H1 (cell line): ENCODE results near the gene PLCB2. TPM values are rescaled to one million over a fixed set of nuclear protein-coding genes. Genes with fewer than 3 reads are reported as not detected.

Experiments used
- CTCF ChIA-PET: fragments of 300-600 bp; sonication (Branson Sonifier 250); formaldehyde crosslinking; loops from one replicate; lab custom pipeline; 2021; ENCODE audit not compliant: partially characterized antibody; lab: Charles Lee
- POLR2A ChIA-PET: fragments of 300-600 bp; sonication (Branson Sonifier 250); formaldehyde crosslinking; loops from one replicate; lab custom pipeline; 2021; ENCODE audit warnings: inconsistent platforms; ENCODE audit not compliant: partially characterized antibody; lab: Charles Lee
- DNase-seq, 2 experiments: peaks; one replicate each; pipeline versions ENCODE4 v3.0.0 to v3.0.0-alpha.2; 2010 to 2022; ENCODE audit warnings: low spot score in 2 of 2, low read depth in 1 of 2, mixed read lengths in 1 of 2
- FAIRE-seq: peaks from 2 replicates; lab custom pipeline; 2011; peaks lifted over from hg19 to GRCh38; lab: Jason Lieb, UNC
- H2AFZ ChIP-seq: 2 replicates; pipeline ENCODE4 v1.8.1; 2012; ENCODE audit warnings: low read length, inconsistent platforms
- H2AK5ac ChIP-seq: 2 replicates; pipeline ENCODE4 v1.6.1; 2013; ENCODE audit warnings: low read depth, low read length
- H2BK120ac ChIP-seq: replicated peaks from 2 replicates; pipeline ENCODE3; 2013; ENCODE audit warnings: low read depth, low read length, inconsistent platforms
- H2BK12ac ChIP-seq: 2 replicates; pipeline ENCODE4 v1.6.1; 2013; ENCODE audit warnings: low read depth, low read length
- H2BK15ac ChIP-seq: 2 replicates; pipeline ENCODE4 v1.6.1; 2013; ENCODE audit warnings: low read length
- H2BK20ac ChIP-seq: 2 replicates; pipeline ENCODE4 v1.6.1; 2013; ENCODE audit warnings: low read length
- H2BK5ac ChIP-seq: 2 replicates; pipeline ENCODE4 v1.6.1; 2013; ENCODE audit warnings: low read depth, low read length
- H3K14ac ChIP-seq: 2 replicates; pipeline ENCODE4 v1.6.1; 2013; ENCODE audit warnings: inconsistent platforms; ENCODE audit not compliant: insufficient read length
- H3K18ac ChIP-seq: 2 replicates; pipeline ENCODE4 v1.6.1; 2013; ENCODE audit warnings: low read length; ENCODE audit errors: extremely low read depth
- H3K23ac ChIP-seq: 2 replicates; pipeline ENCODE4 v1.6.1; 2013; ENCODE audit warnings: inconsistent platforms; ENCODE audit not compliant: insufficient read length
- H3K23me2 ChIP-seq: 2 replicates; pipeline ENCODE4 v1.6.1; 2013; ENCODE audit warnings: low read depth, low read length
- H3K27ac ChIP-seq: 2 replicates; pipeline ENCODE4 v1.6.1; 2011; ENCODE audit warnings: low read depth, low read length, inconsistent platforms
- H3K27me3 ChIP-seq, 4 experiments: replicated peaks in 1 of 4; 1 replicate in 1 of 4; 2 replicates in 3 of 4; pipeline versions ENCODE4 v1.6.1 to v1.8.1; 2011 to 2013; ENCODE audit warnings: low read length in 3 of 4, mild to moderate bottlenecking in 3 of 4, inconsistent platforms in 2 of 4, mixed read lengths in 2 of 4, moderate library complexity in 1 of 4; ENCODE audit not compliant: control insufficient read depth in 3 of 4, insufficient read depth in 3 of 4; ENCODE audit errors: extremely low read depth in 1 of 4
- H3K36me3 ChIP-seq, 4 experiments: 2 replicates each; pipeline versions ENCODE4 v1.6.1 to v1.8.1; 2011 to 2013; ENCODE audit warnings: mild to moderate bottlenecking in 4 of 4, low read length in 3 of 4, moderate library complexity in 2 of 4, control low read depth in 1 of 4, inconsistent platforms in 1 of 4; ENCODE audit not compliant: insufficient read depth in 4 of 4, control insufficient read depth in 2 of 4
- H3K4ac ChIP-seq: replicated peaks from 2 replicates; pipeline ENCODE3; 2013; ENCODE audit warnings: low read length, low read depth, mixed read lengths, inconsistent platforms; ENCODE audit not compliant: insufficient read length
- H3K4me1 ChIP-seq, 4 experiments: replicated peaks in 1 of 4; 1 replicate in 1 of 4; 2 replicates in 3 of 4; pipeline versions ENCODE4 v1.6.1 to v1.8.1; 2011 to 2013; ENCODE audit warnings: low read length in 3 of 4, inconsistent platforms in 2 of 4, mixed read lengths in 1 of 4; ENCODE audit not compliant: insufficient read depth in 4 of 4, control insufficient read depth in 3 of 4
- H3K4me2 ChIP-seq, 2 experiments: 2 replicates each; pipeline versions ENCODE4 v1.6.1 to v1.8.1; 2011 to 2013; ENCODE audit warnings: low read depth in 2 of 2, low read length in 2 of 2, control low read depth in 1 of 2, inconsistent platforms in 1 of 2, mild to moderate bottlenecking in 1 of 2; ENCODE audit not compliant: insufficient read depth in 1 of 2
- H3K4me3 ChIP-seq, 4 experiments: fragments of 200-600, 300-600 bp in 1 of 4; sonication (generic), shearing (Covaris generic), sonication (Bioruptor Twin) in 1 of 4; 2 replicates each; pipeline versions ENCODE4 v1.5.1 to v1.8.1; 2011 to 2016; ENCODE audit warnings: low read length in 4 of 4, low read depth in 3 of 4, control low read depth in 2 of 4, inconsistent platforms in 2 of 4, mild to moderate bottlenecking in 2 of 4, mixed read lengths in 1 of 4, moderate library complexity in 1 of 4; ENCODE audit not compliant: insufficient read depth in 2 of 4; ENCODE audit errors: extremely low read depth in 1 of 4
- H3K56ac ChIP-seq: replicated peaks from 2 replicates; pipeline ENCODE3; 2013; ENCODE audit warnings: low read depth, mild to moderate bottlenecking, mixed read lengths, low read length, inconsistent platforms; ENCODE audit not compliant: insufficient read length
- H3K79me1 ChIP-seq: 2 replicates; pipeline ENCODE4 v1.6.1; 2013; ENCODE audit warnings: low read depth, low read length, control low read depth
- H3K79me2 ChIP-seq, 2 experiments: 2 replicates each; pipeline versions ENCODE4 v1.6.1 to v1.8.1; 2012 to 2013; ENCODE audit warnings: low read length in 2 of 2, mild to moderate bottlenecking in 2 of 2, inconsistent platforms in 1 of 2; ENCODE audit not compliant: insufficient read depth in 2 of 2, control insufficient read depth in 1 of 2
- H3K9ac ChIP-seq, 4 experiments: replicated peaks in 1 of 4; 1 replicate in 1 of 4; 2 replicates in 3 of 4; pipeline versions ENCODE4 v1.6.1 to v1.8.1; 2011 to 2013; ENCODE audit warnings: low read depth in 3 of 4, low read length in 3 of 4, control low read depth in 2 of 4, mild to moderate bottlenecking in 2 of 4, moderate library complexity in 2 of 4, inconsistent platforms in 1 of 4; ENCODE audit errors: extremely low read depth in 1 of 4
- H3K9me3 ChIP-seq, 2 experiments: 2 replicates each; pipeline versions ENCODE4 v1.6.1 to v1.8.1; 2012 to 2013; ENCODE audit warnings: mild to moderate bottlenecking in 2 of 2, moderate library complexity in 2 of 2, control low read depth in 1 of 2, inconsistent platforms in 1 of 2, low read depth in 1 of 2, low read length in 1 of 2, mixed read lengths in 1 of 2; ENCODE audit not compliant: insufficient read depth in 2 of 2
- H4K20me1 ChIP-seq, 2 experiments: replicated peaks in 1 of 2; 2 replicates each; pipeline versions ENCODE3 to v1.8.1; 2011 to 2013; ENCODE audit warnings: inconsistent platforms in 2 of 2, low read length in 2 of 2, mild to moderate bottlenecking in 1 of 2; ENCODE audit not compliant: insufficient read depth in 2 of 2, control insufficient read depth in 1 of 2
- H4K5ac ChIP-seq: 2 replicates; pipeline ENCODE4 v1.6.1; 2013; ENCODE audit warnings: low read length, low read depth, mixed read lengths, inconsistent platforms; ENCODE audit not compliant: insufficient read length
- H4K8ac ChIP-seq: 2 replicates; pipeline ENCODE4 v1.8.0; 2013; ENCODE audit warnings: mild to moderate bottlenecking, moderate library complexity, low read length, inconsistent platforms; ENCODE audit not compliant: insufficient read depth; ENCODE audit errors: extremely low read depth
- H4K91ac ChIP-seq: replicated peaks from 2 replicates; pipeline ENCODE3; 2013; ENCODE audit warnings: low read length, mixed read lengths, inconsistent platforms; ENCODE audit not compliant: insufficient read length
- BACH1 ChIP-seq: IDR thresholded peaks from 2 replicates; pipeline ENCODE4 v1.6.1; 2012; ENCODE audit warnings: low read length, improper control_type of control experiment
- CEBPB ChIP-seq: IDR thresholded peaks from 2 replicates; pipeline ENCODE4 v1.6.1; 2012; ENCODE audit warnings: low read depth, low read length
- CREB1 ChIP-seq: IDR thresholded peaks from 2 replicates; pipeline ENCODE4 v1.6.1; 2012; ENCODE audit warnings: inconsistent platforms
- EGR1 ChIP-seq: IDR thresholded peaks from 2 replicates; pipeline ENCODE4 v1.6.1; 2011; ENCODE audit warnings: low read depth, low read length, borderline replicate concordance
- EZH2 ChIP-seq: fragments of 200-600 bp; sonication (generic); IDR thresholded peaks from 2 replicates; pipeline ENCODE4 v1.7.1; 2012; ENCODE audit warnings: low read depth, mild to moderate bottlenecking, moderate library complexity, low read length, inconsistent platforms; ENCODE audit not compliant: severe bottlenecking
- GABPA ChIP-seq: IDR thresholded peaks from 2 replicates; pipeline ENCODE4 v1.6.1; 2011; ENCODE audit warnings: mild to moderate bottlenecking, low read length, moderate library complexity, borderline replicate concordance; ENCODE audit not compliant: insufficient read depth
- MAFK ChIP-seq: IDR thresholded peaks from 2 replicates; pipeline ENCODE4 v1.6.1; 2012; ENCODE audit warnings: low read depth, mild to moderate bottlenecking, improper control_type of control experiment, low read length
- PHF8 ChIP-seq: fragments of 200-600 bp; sonication (generic); conservative IDR thresholded peaks from 2 replicates; pipeline ENCODE4 v1.7.1; 2012; ENCODE audit warnings: low read depth, mild to moderate bottlenecking, inconsistent platforms, low read length, moderate library complexity
- POLR2A ChIP-seq, 2 experiments: IDR thresholded peaks; 1 replicate in 1 of 2; 2 replicates in 1 of 2; pipeline ENCODE4 v1.6.1; 2011; ENCODE audit warnings: low read depth in 2 of 2, low read length in 2 of 2, mild to moderate bottlenecking in 2 of 2; ENCODE audit errors: control extremely low read depth in 1 of 2
- RAD21 ChIP-seq, 2 experiments: IDR thresholded peaks in 1 of 2; conservative IDR thresholded peaks in 1 of 2; 2 replicates each; pipeline ENCODE4 v1.6.1; 2011; ENCODE audit warnings: low read depth in 2 of 2, low read length in 2 of 2, improper control_type of control experiment in 1 of 2, inconsistent platforms in 1 of 2, mild to moderate bottlenecking in 1 of 2, moderate library complexity in 1 of 2
- SIX5 ChIP-seq: IDR thresholded peaks from 2 replicates; pipeline ENCODE4 v1.6.1; 2011; ENCODE audit warnings: mild to moderate bottlenecking, low read depth, low read length
- WGBS, 2 experiments: shearing (Covaris generic) in 1 of 2; methylation state at CpG; one replicate each; pipeline versions ENCODE4 v1.1.6 to v1.1.7; 2013 to 2015; ENCODE audit warnings: low lambda C conversion rate in 2 of 2, mixed read lengths in 2 of 2, inconsistent platforms in 1 of 2, low coverage in 1 of 2, missing lambda C conversion rate in 1 of 2; ENCODE audit not compliant: insufficient replicate concordance in 2 of 2, insufficient coverage in 1 of 2, insufficient read length in 1 of 2; ENCODE audit errors: extremely low coverage in 1 of 2, missing lambda C conversion rate in 1 of 2; 5-methylcytosine and 5-hydroxymethylcytosine counted together
- polyA plus RNA-seq, 7 experiments: library from polyadenylated mRNA; depleted of rRNA in 3 of 7; stranded (reverse) in 5 of 7; unstranded in 2 of 7; fragments of >200 nt in 5 of 7; fragments of 200-250 nt in 2 of 7; gene quantifications; 1 replicate in 5 of 7; 2 replicates in 1 of 7; 4 replicates in 1 of 7; pipeline versions ENCODE4 v1.2.1 to v1.2.3, GENCODE V29; 2011 to 2013; ENCODE audit warnings: missing spikeins in 2 of 7, mixed read lengths in 2 of 7
- total RNA-seq: library from RNA; stranded (reverse); fragmentation: NEBNext Ultra II Directional; extraction: Animal tissue kit (Norgen Biotek cat#: 25700); gene quantifications from 2 replicates; pipeline ENCODE4 v1.2.1, GENCODE V29; 2021
- TF ChIP-seq, protein P1 (sequence below): IDR thresholded peaks from 2 replicates; pipeline ENCODE4 v1.6.1; 2011; ENCODE audit warnings: low read length, improper control_type of control experiment

Gene PLCB2
- total and polyA plus RNA-seq, 2 of the 8 experiments (the other 6 are each of a cell fraction or from before 2014, with no cell fraction given) = 7.2 to 8.4 TPM

DNA sequence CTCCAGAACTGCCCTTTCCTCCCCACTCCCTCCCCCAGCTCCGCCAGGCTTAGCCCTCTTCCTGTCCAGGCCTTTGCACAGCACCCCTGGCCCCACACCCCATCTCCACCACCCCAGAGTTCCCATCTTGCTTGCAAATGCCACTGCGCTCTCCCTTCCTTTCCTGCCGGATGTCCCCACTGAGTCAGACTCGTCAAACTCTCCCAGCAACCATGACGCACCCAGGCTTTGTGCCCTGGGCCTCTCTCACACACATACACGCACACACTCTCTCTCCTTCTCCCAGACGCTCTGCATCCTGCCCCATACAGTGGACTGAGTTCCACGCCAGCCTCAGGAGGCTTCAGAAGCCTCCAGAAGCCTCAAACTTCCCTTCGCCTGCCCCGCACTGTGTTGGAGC is 35.8 kb upstream of the PLCB2 start:
- H4K5ac ChIP-seq = no peak overlapping the region
- H3K14ac ChIP-seq = no peak overlapping the region
- no peaks in the 10 kb centered on the region for H3K79me1 ChIP-seq
- no peak overlapping the region for H3K18ac ChIP-seq
- H3K9me3 ChIP-seq = no peaks in the 10 kb centered on the region
- H3K4ac ChIP-seq = no peak overlapping the region
- no peak overlapping the region for H3K56ac ChIP-seq
- H2AK5ac ChIP-seq = no peak overlapping the region
- H3K4me2 ChIP-seq = no peak overlapping the region
- no peak overlapping the region for H2BK5ac ChIP-seq
- 0 out of 2 replicates have a peak overlapping the region, but pooled peaks have one; percentile 67 for H2BK15ac ChIP-seq
- H3K27me3 ChIP-seq = 0 out of 7 replicates have a peak, but pooled peaks cover 0 to 2% (median 0%) of the 10 kb centered on the region in 4 experiments
- H3K23me2 ChIP-seq = no peaks in the 10 kb centered on the region
- no peak overlapping the region for H2BK12ac ChIP-seq
- WGBS, 2 experiments = 77% methylated on average over 9 of the region's 10 CpGs; no CpG with 5 or more reads in 1 of the 2 experiments
- H4K8ac ChIP-seq = no peak overlapping the region
- no peak overlapping the region for H4K91ac ChIP-seq
- no peak overlapping the region for H2AFZ ChIP-seq
- H3K79me2 ChIP-seq = no peaks in the 10 kb centered on the region
- no peak overlapping the region for H3K9ac ChIP-seq
- ChIA-PET POLR2A (interaction anchor here (1.3 to 2.5 kb wide), 4 partner anchors 9 to 77 kb away, joined by 4 to 8 read pairs (median 6); no protein-coding TSS in a partner anchor), CTCF (interaction anchor here (0.7 to 27.4 kb wide), 20 partner anchors 8 to 164 kb away, joined by 3 to 584 read pairs (median 8); partner anchors contain the start of genes ANKRD63, DISP2, INAFM2 and KNSTRN)
- no peaks in the 10 kb centered on the region for H3K36me3 ChIP-seq
- no peak overlapping the region for H2BK120ac ChIP-seq
- H3K4me3 ChIP-seq = no peak overlapping the region
- no peak overlapping the region for H3K27ac ChIP-seq
- no peak for DNase-seq
- no peak overlapping the region for H2BK20ac ChIP-seq
- H3K23ac ChIP-seq = no peak overlapping the region
- H4K20me1 ChIP-seq = no peaks in the 10 kb centered on the region
- no peak for FAIRE-seq
- H3K4me1 ChIP-seq = peaks cover 0 to 18% (median 12%) of the 10 kb centered on the region in 4 experiments; a peak in 6 of 7 replicates
- TF ChIP-seq, protein P1, sequence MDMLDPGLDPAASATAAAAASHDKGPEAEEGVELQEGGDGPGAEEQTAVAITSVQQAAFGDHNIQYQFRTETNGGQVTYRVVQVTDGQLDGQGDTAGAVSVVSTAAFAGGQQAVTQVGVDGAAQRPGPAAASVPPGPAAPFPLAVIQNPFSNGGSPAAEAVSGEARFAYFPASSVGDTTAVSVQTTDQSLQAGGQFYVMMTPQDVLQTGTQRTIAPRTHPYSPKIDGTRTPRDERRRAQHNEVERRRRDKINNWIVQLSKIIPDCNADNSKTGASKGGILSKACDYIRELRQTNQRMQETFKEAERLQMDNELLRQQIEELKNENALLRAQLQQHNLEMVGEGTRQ = no peak
- TF ChIP-seq POLR2A (IDR thresholded peaks at IDR 0.05; ENCODE audit: control extremely low read depth in 1 of 2, low read depth in 2 of 2, low read length in 2 of 2) (no peak), CEBPB (no peak), EZH2 (no peak), CREB1 (no peak), BACH1 (no peak), PHF8 (no peak), GABPA (no peak), RAD21 (IDR thresholded peaks at IDR 0.05 in 1 of 2, conservative IDR thresholded peaks at IDR 0.05 in 1 of 2; ENCODE audit: low read depth in 2 of 2, low read length in 2 of 2) (no peak), SIX5 (no peak), EGR1 (no peak), MAFK (no peak)
